Vagina (tissue), 2 donors: ENCODE measurements around the gene CAMSAP1.

Experiments used
- CTCF ChIP-seq, 3 experiments: fragments of 450-650 bp in 2 of 3; fragments of 200-600 bp in 1 of 3; sonication (generic) in 1 of 3; IDR thresholded peaks; one replicate each; pipeline ENCODE4 v1.5.1; 2017 to 2019; ENCODE audit warnings: antibody characterized with exemption in 3 of 3, mild to moderate bottlenecking in 2 of 3, moderate library complexity in 2 of 3
- POLR2AphosphoS5 ChIP-seq, 2 donors: sonication (generic); formaldehyde crosslinking; IDR thresholded peaks; one replicate each; pipeline ENCODE4 v1.9.0; 2017; ENCODE audit warnings: antibody characterized with exemption in 2 of 2, mild to moderate bottlenecking in 2 of 2, low read depth in 1 of 2; ENCODE audit not compliant: insufficient read depth in 1 of 2

- no peak for TF ChIP-seq POLR2AphosphoS5 (IDR thresholded peaks at IDR 0.05; ENCODE audit: insufficient read depth in 1 of 2, low read depth in 1 of 2)
- TF ChIP-seq CTCF (IDR thresholded peaks at IDR 0.05), result no peak
Measured at GRCh38 chr9:135903358-135903656, 4.0 kb downstream of the CAMSAP1 start.
